Activated T-cell treated with anti-CD3 and anti-CD28 coated beads for 1 hour (primary cell): ENCODE results near the gene NSMCE1.
"Not testable (repeated sequence)": the region's sequence is repeated elsewhere in the genome, so short reads cannot be mapped to it uniquely, and the experiment has no call there.

Experiments
- DNase-seq: peaks from one replicate; pipeline ENCODE4 v3.0.0-alpha.2; 2020; ENCODE audit warnings: low read depth

Gene NSMCE1

DNA sequence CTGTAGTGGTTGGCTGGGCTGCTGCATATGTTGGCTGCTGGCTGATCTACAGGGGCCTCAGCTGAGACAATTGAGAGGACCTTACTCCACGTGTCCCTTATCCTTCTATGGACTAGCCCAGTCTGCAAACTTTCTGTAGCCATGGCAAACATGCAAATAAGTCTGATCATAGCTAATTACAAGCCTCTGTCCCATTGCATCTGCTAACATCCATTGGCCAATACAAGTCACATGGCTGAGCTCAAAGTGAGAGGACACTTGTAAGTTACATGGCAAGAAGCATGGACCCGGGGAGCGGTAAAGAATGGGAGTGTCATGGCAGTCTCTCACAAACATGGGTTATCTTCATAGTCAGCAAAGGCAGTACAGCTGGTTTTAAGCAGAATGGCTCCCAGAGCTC lies 33.6 kb upstream of the NSMCE1 start:
- no peak for DNase-seq

DNA sequence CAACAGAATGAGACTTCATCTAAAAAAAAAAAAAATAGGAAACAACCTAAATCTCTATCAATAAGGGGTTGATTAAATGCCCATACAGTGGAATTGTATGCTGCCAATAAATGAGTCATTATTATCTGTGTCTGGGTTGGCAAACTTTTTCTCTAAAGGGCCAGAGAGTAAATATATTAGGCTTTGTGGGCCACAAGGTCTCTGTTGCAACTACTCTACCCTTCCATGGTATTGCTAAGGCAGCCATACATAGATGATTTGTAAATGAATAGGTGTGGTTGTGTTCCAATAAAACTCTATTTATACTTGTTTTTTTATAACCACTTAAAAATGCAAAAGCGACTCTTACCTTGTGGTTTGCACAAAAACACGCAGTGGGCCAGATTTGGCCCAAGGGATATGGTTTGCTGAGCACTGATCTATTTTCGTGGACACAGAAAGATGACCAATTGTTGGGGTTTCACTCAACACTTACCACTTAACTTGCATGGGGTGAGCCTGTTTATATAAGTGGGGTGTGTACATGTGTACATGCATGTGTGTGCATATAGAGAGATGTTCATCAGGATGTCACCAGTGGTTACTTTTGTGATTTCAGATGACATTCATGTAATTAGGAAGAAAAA lies 32.8 kb upstream of the NSMCE1 start:
- DNase-seq, result no peak

DNA sequence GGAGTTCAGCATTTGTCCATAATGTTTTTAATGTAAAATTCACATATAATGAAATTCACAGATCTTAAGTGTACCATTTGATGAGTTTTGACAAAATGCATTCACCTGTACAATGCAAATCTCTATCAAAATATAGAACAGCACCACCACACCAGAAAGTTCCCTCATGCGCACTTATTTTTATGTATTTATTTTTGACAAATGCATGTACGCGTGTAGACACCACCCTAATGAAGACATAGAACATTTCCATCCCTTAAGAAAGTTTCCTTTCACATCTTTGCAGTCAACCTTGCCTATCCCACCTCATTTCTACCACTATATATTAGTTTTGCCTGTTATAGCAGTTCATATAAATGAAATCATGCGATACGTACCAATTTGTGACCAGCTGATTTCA lies 29.6 kb upstream of the NSMCE1 start:
- DNase-seq, result no peak

- DNase-seq, result no peak
Measured at GRCh38 chr16:27293343-27293742, 24.8 kb upstream of the NSMCE1 start.

DNA sequence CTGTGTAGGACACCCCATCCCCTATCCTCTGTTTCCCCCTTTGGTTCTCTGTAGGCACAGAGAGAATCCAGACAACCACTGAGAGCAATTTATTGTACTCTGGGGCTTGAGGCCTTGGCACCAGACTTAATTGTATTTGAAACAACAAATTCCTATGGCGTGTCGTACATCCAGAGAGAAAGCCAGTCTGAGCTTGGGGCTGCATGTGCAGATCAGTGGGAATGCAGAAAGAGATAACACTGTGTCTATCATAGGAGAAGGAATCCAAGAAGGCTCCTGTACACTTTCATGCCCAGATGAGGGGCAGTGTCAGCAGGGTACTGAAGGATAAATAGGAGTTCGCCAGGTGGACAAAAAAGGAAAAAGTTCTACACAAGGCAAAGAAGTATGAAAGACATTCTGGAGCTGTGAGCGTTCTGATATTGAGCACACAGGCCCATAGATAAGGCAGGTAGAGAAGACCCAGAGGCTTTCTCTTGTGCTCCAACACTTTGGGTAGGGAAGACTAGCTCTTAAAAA lies 23.2 kb upstream of the NSMCE1 start:
- DNase-seq, result no peak

DNA sequence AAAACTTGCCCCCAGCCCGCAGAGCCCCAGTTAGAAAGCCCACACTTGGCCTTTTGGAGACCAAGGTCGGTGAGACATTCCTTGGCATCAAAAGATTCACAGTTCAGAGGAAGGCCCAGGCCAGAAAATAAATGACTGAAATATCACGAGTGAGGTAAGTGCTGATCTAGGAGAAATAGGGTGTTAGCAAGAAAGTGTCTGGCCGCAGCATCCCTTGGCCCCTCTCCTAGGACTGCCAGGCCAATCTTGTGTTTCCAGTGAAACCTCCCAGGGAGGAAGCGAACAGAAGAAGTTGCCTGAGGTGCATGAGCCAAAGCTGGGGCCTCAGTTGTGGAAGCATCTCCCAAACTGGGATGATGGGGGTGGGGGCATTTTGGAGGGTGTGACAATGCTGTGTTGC lies 22.5 kb upstream of the NSMCE1 start:
- DNase-seq, result no peak

DNA sequence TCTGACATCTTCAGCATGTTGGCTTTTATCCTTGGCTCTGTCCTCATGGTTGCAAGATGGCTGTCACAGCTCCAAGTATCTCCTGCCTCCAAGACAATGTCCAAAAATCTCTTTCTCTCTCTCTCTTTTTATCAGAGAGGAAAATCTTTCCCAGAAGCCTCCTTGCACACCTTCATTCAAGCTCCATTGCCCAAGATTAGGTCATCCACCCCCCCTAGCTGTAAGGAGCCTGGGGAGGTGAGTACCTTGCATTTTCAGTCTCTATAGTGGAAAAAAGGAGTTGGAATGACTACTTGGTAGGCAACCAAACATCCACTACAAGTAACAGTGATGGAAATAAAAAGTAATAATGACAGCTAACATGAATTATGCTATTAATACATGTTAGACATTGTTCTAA lies 22.0 kb upstream of the NSMCE1 start:
- DNase-seq, result no peak

DNA sequence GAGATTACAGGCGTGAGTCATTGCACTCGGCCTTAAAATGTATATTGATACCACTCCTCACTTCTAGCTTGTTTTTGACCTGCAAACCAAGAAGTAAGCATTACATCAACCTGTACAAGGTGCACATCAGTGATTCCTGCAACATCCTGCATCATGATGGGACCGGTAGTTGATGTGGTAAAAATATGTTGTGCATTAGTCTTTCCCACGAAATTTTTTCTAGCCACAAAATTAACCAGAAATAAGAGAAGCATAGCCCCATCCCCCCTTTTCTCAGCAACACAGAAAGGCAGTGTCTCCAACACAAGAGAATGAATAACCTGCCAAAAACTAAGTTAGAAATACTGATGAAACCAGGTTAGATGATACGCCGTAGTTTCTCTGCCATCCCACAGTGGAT lies 21.1 kb upstream of the NSMCE1 start:
- no peak for DNase-seq

- DNase-seq, result not testable (repeated sequence)
Measured at GRCh38 chr16:27288313-27288712, 19.7 kb upstream of the NSMCE1 start.

DNA sequence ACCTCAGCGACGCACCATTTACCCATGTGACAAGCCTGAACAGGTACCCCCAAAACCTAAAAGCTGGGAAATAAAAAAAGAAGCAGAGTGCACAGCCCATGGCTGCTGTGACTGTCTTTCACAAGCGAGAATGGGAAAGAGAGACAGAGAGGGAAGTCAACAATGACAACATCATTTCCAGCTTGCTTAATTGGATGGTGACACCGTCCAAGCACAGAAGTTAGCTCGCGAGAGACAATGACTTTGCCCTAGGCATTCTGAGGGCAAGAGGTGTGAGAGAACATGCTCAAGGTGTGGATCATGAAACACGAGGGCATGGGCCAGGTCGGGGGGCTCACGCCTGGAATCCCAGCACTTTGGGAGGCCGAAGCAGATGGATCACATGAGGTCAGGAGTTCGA lies 19.3 kb upstream of the NSMCE1 start:
- DNase-seq, result no peak

DNA sequence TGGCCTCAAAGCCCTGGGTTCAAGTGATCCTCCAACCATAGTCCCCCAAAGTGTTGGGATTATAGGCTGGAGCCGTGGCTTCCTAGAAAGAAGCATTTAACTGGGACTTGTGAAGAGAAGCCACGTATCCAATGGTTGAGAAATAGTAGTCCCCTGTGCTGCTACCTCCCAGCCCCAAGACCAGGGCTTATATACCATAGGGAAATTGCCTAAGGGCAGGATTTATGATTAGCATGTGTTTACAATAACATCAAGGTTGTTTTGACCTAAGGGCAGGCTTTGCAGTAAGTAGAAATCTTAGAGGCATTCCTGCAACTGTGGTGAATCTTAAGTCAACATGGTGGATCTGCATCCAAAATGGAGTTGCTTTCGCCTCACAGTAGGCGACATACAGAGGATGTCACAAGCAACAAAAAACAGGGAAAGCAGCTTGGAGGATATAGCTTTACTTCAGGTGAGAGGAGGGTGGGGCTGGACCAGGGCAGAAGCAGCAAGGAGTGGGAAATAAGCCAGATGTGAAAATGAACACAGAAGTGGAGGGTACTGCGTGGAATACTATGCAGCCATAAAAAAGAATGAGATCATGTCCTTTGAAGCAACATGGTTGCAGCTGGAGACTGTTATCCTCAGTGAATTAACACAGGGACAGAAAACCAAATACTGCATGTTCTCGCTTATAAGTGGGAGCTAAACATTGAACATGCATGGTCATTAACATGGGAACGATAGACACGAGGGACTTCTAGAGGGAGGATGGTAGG lies 18.7 kb upstream of the NSMCE1 start:
- no peak for DNase-seq

DNA sequence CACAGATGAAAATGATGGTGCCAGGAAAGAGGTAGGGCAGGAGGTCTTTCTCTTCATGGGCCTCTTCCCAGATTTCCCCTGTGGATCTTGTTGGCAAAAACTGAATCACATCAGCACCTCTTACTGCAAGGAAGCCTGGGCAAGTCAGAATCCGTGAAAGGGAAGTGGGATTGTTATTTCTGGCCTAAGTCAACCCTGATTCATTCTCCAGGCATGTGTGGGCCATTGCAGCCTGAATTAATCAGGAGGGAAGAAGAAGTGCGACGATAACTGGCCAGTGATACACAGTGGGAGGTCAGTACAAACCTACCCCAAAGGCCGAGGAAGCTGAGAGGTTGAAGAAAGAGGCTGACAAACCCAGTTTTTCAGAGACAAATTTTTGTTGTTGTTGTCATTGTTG lies 17.9 kb upstream of the NSMCE1 start:
- no peak for DNase-seq

DNA sequence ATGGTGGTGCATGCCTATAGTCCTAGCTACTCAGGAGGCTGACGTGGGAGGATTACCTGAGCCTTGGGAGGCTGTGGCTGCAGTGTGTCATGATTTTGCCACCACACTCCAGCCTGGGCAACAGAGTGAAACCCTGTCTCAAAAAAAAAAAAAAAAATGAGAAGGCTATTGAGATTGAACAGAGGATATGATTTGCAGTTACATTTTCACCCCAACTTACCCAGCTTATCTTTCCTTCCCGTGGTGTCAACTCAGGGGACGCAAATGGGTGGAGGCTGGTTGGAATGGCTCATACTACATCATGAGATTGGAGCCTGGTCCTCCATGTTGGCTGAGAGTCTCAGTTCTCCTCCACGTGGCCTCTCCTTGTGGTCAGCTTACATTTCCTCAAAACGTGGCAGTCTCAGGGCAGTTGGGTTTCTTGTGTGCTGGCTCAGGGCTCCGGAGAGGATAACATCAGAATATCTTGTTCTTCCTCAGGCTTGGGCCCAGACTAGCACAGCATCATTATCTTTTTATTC lies 17.2 kb upstream of the NSMCE1 start:
- no peak for DNase-seq

GRCh38 chr16:27284865-27285675 lies 16.5 kb upstream of the NSMCE1 start:
- DNase-seq, result no peak

GRCh38 chr16:27281243-27281642 lies 12.7 kb upstream of the NSMCE1 start:
- no peak for DNase-seq

DNA sequence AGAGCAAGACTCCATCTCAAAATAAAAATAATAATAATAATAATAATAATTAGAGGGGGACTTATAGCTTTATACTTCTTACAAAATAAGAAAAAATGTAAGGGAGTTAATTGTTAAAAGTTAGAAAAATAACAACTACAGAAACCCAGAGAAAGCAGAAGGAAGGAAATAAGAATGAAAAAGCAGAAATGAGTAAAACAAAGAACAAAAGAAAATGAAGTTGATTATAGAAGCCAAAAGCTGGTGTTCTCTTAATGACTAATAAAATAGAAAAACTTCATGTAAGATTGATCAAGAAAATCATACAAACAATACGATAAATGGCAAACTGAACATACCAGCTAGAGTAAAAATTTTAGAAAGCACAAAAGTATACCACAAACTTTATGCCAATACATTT lies 6.8 kb upstream of the NSMCE1 start:
- no peak for DNase-seq

DNA sequence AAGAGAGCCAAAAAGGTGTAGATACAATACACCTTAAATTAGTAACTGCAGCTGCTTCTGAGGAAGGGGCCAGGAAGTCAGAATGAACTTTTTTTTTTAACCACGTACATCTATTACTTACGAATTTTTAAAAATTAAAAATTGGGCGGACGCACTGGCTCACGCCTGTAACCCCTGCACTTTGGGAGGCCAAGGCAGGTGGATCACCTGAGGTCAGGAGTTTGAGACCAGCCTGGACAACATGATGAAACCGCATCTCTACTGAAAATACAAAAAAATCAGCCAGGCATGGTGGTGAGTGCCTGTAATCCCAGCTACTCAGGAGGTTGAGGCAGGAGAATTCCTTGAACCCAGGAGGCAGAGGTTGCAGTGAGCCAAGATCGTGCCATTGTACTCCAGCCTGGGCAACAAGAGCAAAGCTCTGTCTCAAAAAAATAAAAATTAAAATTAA lies 5.9 kb upstream of the NSMCE1 start:
- not testable (repeated sequence) for DNase-seq

DNA sequence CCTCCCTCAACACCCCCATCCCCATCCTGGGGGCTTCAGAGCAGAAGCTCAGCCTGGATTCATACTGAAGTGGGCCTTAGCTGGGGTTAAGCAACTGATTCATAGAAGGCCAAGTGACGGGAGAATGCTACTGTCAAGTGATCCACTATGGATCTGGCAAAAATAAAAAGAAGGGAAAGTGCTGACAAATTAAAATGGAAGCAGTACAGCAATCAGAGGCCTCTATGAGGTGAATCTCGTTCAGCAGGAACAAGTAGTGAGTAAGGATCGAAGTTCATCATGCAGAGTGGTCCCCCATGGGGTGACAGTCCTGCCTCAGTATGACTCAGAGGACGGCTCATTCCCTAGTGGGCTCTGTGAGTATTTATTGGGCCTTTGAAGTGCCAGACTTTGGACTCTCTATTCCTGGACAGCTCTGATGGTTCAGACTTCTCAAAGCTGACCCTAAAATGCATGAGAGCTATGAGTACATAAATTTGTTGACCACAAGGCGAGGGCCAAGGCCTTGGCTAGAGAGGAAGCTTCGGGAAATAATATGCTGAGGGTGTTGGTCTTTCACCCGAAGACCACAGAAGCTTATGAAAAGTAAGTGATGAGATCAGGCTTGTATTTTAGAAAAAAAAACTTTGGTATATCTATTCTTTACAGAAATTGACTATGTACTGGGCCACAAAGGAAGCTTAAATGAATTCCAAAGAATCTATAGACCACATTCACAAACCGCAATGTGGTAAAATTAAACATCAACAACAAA lies 5.3 kb upstream of the NSMCE1 start:
- no peak for DNase-seq

DNA sequence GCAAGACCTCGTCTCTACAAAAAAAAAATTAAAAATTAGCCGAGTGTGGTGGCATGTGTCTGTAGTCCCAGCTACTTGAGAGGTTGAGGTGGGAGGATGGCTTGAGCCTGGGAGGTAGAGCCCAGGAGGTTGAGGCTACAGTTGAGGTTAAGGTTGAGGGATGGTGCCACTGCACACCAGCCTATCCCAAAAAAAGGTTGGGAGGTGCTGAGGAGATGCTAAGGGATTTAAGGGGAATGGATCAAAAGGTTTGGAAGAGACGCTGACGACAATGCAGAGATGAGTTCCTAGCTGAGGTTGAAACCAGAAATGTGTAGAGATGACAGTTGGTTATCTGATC lies 4.7 kb upstream of the NSMCE1 start:
- no peak for DNase-seq

GRCh38 chr16:27272697-27273096 lies 4.1 kb upstream of the NSMCE1 start:
- not testable (repeated sequence) for DNase-seq

DNA sequence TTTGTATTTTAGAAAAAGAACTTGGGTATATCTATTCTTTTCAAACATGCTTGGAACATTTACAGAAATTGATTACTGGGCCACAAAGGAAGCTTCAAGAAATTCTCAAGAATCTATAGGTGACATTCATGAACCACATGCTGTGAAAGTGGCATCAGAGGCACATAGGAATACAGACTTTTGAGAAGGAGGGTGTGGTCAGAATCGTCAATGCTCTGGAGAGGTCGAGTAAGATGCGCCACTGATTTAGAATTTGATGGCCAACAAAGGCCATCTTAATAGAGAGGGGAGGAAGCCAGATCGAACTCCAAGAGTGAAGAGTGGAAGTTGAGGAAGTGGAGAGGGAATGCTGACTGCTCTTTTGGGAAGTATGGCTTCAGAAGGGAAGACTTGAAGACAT lies 3.5 kb upstream of the NSMCE1 start:
- DNase-seq, result no peak

DNA sequence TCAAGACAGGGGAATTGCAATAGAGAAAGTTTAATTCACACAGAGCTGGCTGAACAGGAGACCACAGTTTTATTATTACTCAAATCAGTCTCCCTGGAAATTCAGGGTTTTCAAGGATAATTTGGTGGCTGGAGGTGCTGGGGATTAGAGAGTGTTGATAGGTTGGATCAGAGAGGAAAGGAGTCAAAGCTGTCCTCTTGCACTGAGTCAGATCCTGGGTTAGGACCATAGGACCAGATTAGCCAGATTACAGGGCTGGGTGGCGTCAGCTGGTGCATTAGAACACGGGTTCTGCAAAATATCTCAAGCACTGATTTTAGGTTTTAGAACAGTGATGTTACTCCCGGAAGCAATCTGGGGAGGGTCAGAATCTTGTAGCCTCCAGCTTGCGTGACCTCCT lies 1.8 kb upstream of the NSMCE1 start:
- no peak for DNase-seq
